CD4-positive, alpha-beta T cell (primary cell): ENCODE measurements around the gene PCDHGB5. TPM values are rescaled to one million over a fixed set of nuclear protein-coding genes. Genes with fewer than 3 reads are reported as not detected.
A peak's percentile ranks its signal among the peaks of the same experiment; 100 is the strongest.
"Not testable (repeated sequence)": the region's sequence is repeated elsewhere in the genome, so short reads cannot be mapped to it uniquely, and the experiment has no call there.

Source experiments
- ATAC-seq: fragments of 200-7000 bp; cut with Tn5 transposase; one replicate; pipeline ENCODE4 v1.10.0; 2022; ENCODE audit warnings: mild to moderate bottlenecking; ENCODE audit not compliant: poor library complexity
- CTCF ChIA-PET: fragments of 350-600 bp; sonication (Branson Sonifier 250); formaldehyde crosslinking; loops from one replicate; lab custom pipeline; 2021; ENCODE audit warnings: antibody characterized with exemption, inconsistent platforms; lab: Charles Lee
- POLR2A ChIA-PET: fragments of 350-600 bp; sonication (Branson Sonifier 250); formaldehyde crosslinking; loops from one replicate; lab custom pipeline; 2021; ENCODE audit warnings: antibody characterized with exemption, inconsistent platforms; lab: Charles Lee
- DNase-seq, 14 experiments: peaks; one replicate each; pipeline ENCODE4 v3.0.0-alpha.2; 2013 to 2020; ENCODE audit warnings: mixed read lengths in 2 of 14
- H3K27ac ChIP-seq, 2 donors: one replicate each; pipeline versions ENCODE4 v1.5.1 to v1.7.0; 2013; ENCODE audit warnings: low read length in 2 of 2, low read depth in 1 of 2, mild to moderate bottlenecking in 1 of 2
- H3K27me3 ChIP-seq, 2 experiments: 1 replicate in 1 of 2; 2 replicates in 1 of 2; pipeline versions ENCODE4 v1.6.1 to v1.7.0; 2013; ENCODE audit warnings: low read length in 2 of 2, control low read depth in 1 of 2, mild to moderate bottlenecking in 1 of 2, moderate library complexity in 1 of 2; ENCODE audit not compliant: insufficient read depth in 2 of 2, control insufficient read depth in 1 of 2
- H3K36me3 ChIP-seq: one replicate; pipeline ENCODE4 v1.6.1; 2013; ENCODE audit warnings: low read length, control low read depth; ENCODE audit not compliant: insufficient read depth
- H3K4me1 ChIP-seq: one replicate; pipeline ENCODE4 v1.6.1; 2013; ENCODE audit warnings: low read length, control low read depth; ENCODE audit not compliant: insufficient read depth
- H3K4me3 ChIP-seq: one replicate; pipeline ENCODE4 v1.5.1; 2013; ENCODE audit warnings: mild to moderate bottlenecking, low read length, moderate library complexity
- H3K9me3 ChIP-seq, 2 experiments: 1 replicate in 1 of 2; 2 replicates in 1 of 2; pipeline versions ENCODE4 v1.6.1 to v1.7.0; 2013; ENCODE audit warnings: low read length in 2 of 2, mild to moderate bottlenecking in 2 of 2, control low read depth in 1 of 2, moderate library complexity in 1 of 2; ENCODE audit not compliant: control insufficient read depth in 1 of 2, insufficient read depth in 1 of 2
- H3K27ac Mint-ChIP-seq: one replicate; pipeline ENCODE4 v1.8.0; 2020; ENCODE audit warnings: mixed read lengths
- H3K27me3 Mint-ChIP-seq: one replicate; pipeline ENCODE4 v1.8.0; 2021; ENCODE audit warnings: mixed read lengths
- H3K36me3 Mint-ChIP-seq: one replicate; pipeline ENCODE4 v1.8.0; 2021; ENCODE audit warnings: low read depth, mixed read lengths
- H3K4me1 Mint-ChIP-seq: one replicate; pipeline ENCODE4 v1.8.0; 2021; ENCODE audit warnings: low read depth, mixed read lengths
- H3K4me3 Mint-ChIP-seq: one replicate; pipeline ENCODE4 v1.8.0; 2020; ENCODE audit warnings: mild to moderate bottlenecking, mixed read lengths
- H3K9me3 Mint-ChIP-seq: one replicate; pipeline ENCODE4 v1.8.0; 2020; ENCODE audit warnings: mixed read lengths
- intact Hi-C, 2 experiments: fragments of 100-400 bp; cut with DNase I in 1 of 2; cut with micrococcal nuclease in 1 of 2; formaldehyde crosslinking; loops; one replicate each; pipeline versions ENCODE4 v1.15.1 to v1.9.0; 2023 to 2025; cut with DNase I, micrococcal nuclease
- total RNA-seq, 174 experiments: library from RNA in 2 of 174; stranded (reverse) in 2 of 174; gene quantifications; one replicate each; pipeline ENCODE4 v1.2.3 and lab custom pipeline; 2021 to 2026
- TF ChIP-seq, protein P1 (sequence below): fragments of 200-600 bp; IDR thresholded peaks from one replicate; pipeline ENCODE4 v1.8.0; 2022; ENCODE audit warnings: antibody characterized with exemption, mild to moderate bottlenecking

The PCDHGB5 gene
- total RNA-seq, 2 experiments from 2014 or later = 0.14 to 0.20 TPM

DNA sequence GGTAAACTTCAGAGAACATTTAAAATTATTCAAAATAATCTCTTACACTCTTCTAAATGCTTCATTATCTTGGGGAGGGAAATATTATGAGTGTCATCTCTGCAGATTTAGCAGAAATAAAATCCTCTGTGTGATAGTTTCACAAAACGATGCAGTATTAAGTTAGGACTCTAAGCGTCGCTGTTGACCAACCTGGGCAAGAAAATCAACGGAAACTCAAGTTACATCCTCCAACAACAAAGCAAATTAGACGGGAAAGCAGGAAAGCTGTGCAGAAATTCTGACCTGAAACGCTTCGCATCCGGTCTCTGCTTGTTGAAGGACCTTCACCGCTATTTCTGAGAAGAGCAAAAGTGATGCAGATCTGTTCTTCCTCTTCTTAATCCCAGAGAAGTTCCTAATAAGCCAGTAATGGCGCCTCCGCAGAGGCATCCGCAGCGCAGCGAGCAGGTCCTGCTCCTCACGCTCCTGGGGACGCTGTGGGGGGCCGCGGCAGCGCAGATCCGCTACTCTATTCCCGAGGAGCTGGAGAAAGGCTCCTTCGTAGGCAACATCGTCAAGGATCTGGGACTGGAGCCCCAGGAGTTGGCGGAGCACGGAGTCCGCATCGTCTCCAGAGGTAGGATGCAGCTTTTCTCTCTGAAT is 24.0 kb upstream of the PCDHGB5 start, which contains the start of gene PCDHGA6:
Gene PCDHGA6 (plus strand): TSS at position 219 of the 645 bp plus-strand sequence. CDS start 193 bp downstream, at position 412.
- Mint-ChIP-seq H3K27ac (no peak within 1 kb of the TSS), H3K9me3 (peaks cover 17% of the 10 kb centered on the region), H3K36me3 (peaks cover 34% of the 10 kb centered on the region), H3K4me1 (peaks cover 11% of the 10 kb centered on the region), H3K4me3 (no peak within 1 kb of the TSS), H3K27me3 (peaks cover 81% of the 10 kb centered on the region)
- ATAC-seq (no peak), DNase-seq (peak in 2 of 14 experiments; percentile 9 to 22)
- TF ChIP-seq, protein P1, sequence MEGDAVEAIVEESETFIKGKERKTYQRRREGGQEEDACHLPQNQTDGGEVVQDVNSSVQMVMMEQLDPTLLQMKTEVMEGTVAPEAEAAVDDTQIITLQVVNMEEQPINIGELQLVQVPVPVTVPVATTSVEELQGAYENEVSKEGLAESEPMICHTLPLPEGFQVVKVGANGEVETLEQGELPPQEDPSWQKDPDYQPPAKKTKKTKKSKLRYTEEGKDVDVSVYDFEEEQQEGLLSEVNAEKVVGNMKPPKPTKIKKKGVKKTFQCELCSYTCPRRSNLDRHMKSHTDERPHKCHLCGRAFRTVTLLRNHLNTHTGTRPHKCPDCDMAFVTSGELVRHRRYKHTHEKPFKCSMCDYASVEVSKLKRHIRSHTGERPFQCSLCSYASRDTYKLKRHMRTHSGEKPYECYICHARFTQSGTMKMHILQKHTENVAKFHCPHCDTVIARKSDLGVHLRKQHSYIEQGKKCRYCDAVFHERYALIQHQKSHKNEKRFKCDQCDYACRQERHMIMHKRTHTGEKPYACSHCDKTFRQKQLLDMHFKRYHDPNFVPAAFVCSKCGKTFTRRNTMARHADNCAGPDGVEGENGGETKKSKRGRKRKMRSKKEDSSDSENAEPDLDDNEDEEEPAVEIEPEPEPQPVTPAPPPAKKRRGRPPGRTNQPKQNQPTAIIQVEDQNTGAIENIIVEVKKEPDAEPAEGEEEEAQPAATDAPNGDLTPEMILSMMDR = no peak
- intact Hi-C loops = no loop called here
- ChIA-PET CTCF (interaction anchor here (1.1 to 1.3 kb wide), 2 partner anchors 38 to 147 kb away, joined by 3 read pairs; partner anchors contain the start of gene PCDHGA10), POLR2A (no interaction called here)
- Histone ChIP-seq H3K4me3 (peak within 1 kb of the TSS; percentile 1), H3K27me3 (peaks cover 58 to 69% of the 10 kb centered on the region in 2 experiments), H3K9me3 (peaks cover 49 to 56% of the 10 kb centered on the region in 2 experiments), H3K27ac (no peak within 1 kb of the TSS), H3K36me3 (no peaks in the 10 kb centered on the region), H3K4me1 (peaks cover 8% of the 10 kb centered on the region)

DNA sequence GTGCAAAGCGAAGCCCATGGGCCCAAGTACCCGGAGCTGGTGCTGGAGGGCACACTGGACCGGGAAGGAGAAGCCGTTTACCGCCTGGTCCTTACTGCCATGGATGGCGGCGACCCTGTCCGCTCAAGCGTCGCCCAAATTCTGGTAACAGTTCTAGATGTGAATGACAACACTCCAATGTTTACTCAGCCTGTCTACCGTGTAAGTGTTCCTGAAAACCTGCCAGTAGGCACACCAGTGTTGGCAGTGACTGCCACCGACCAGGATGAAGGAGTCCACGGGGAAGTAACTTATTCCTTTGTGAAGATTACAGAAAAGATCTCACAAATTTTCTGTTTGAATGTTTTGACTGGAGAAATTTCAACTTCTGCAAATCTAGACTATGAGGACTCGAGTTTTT is 23.1 kb upstream of the PCDHGB5 start:
- Histone ChIP-seq H3K27me3 (peaks cover 52 to 63% of the 10 kb centered on the region in 2 experiments), H3K9me3 (peaks cover 49 to 56% of the 10 kb centered on the region in 2 experiments), H3K4me1 (peaks cover 8% of the 10 kb centered on the region), H3K36me3 (no peaks in the 10 kb centered on the region), H3K27ac (no peak overlapping the region), H3K4me3 (no peak overlapping the region)
- ATAC-seq (no peak), DNase-seq (no peak)
- Mint-ChIP-seq H3K36me3 (peaks cover 42% of the 10 kb centered on the region), H3K27ac (no peak overlapping the region), H3K27me3 (peaks cover 81% of the 10 kb centered on the region), H3K9me3 (peaks cover 16% of the 10 kb centered on the region), H3K4me3 (no peak overlapping the region), H3K4me1 (peaks cover 10% of the 10 kb centered on the region)
- CTCF ChIA-PET = interaction anchor here (1.1 to 1.3 kb wide), 2 partner anchors 37 to 146 kb away, joined by 3 read pairs; partner anchors contain the start of gene PCDHGA10
- intact Hi-C loops = no loop called here
- TF ChIP-seq, protein P1 = no peak
- POLR2A ChIA-PET = no interaction called here

DNA sequence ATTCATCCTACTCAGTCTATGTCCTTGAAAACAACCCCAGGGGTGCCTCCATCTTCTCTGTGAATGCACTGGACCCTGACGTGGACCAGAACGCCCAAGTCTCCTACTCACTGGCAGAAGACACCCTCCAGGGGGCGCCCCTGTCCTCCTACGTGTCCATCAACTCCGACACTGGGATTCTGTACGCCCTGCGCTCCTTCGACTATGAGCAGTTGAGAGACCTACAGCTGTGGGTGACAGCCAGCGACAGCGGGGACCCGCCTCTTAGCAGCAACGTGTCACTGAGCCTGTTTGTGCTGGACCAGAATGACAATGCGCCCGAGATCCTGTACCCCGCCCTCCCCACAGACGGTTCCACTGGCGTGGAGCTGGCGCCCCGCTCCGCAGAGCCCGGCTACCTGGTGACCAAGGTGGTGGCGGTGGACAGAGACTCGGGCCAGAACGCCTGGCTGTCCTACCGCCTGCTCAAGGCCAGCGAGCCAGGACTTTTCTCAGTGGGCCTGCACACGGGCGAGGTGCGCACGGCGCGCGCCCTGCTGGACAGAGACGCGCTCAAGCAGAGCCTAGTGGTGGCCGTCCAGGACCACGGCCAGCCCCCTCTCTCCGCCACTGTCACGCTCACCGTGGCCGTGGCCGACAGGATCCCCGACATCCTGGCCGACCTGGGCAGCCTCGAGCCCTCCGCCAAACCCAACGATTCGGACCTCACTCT is 22.1 kb upstream of the PCDHGB5 start:
- peaks cover 48 to 51% of the 10 kb centered on the region in 2 experiments for H3K9me3 ChIP-seq
- H3K27ac ChIP-seq, H3K4me1 ChIP-seq, H3K4me1 Mint-ChIP-seq, DNase-seq, POLR2A ChIA-PET, intact Hi-C loops, ATAC-seq, H3K27ac Mint-ChIP-seq, CTCF ChIA-PET, H3K4me3 Mint-ChIP-seq, H3K4me3 ChIP-seq, H3K36me3 ChIP-seq: not testable (repeated sequence)
- H3K27me3 ChIP-seq = peaks cover 54 to 55% of the 10 kb centered on the region in 2 experiments
- Mint-ChIP-seq H3K9me3 (peaks cover 10% of the 10 kb centered on the region), H3K27me3 (peaks cover 80% of the 10 kb centered on the region), H3K36me3 (peaks cover 35% of the 10 kb centered on the region)
